ENCODE results near the gene TKFC.
A peak's percentile ranks its signal among the peaks of the same experiment; 100 is the strongest.

Gene TKFC, protein sequence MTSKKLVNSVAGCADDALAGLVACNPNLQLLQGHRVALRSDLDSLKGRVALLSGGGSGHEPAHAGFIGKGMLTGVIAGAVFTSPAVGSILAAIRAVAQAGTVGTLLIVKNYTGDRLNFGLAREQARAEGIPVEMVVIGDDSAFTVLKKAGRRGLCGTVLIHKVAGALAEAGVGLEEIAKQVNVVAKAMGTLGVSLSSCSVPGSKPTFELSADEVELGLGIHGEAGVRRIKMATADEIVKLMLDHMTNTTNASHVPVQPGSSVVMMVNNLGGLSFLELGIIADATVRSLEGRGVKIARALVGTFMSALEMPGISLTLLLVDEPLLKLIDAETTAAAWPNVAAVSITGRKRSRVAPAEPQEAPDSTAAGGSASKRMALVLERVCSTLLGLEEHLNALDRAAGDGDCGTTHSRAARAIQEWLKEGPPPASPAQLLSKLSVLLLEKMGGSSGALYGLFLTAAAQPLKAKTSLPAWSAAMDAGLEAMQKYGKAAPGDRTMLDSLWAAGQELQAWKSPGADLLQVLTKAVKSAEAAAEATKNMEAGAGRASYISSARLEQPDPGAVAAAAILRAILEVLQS

DNA sequence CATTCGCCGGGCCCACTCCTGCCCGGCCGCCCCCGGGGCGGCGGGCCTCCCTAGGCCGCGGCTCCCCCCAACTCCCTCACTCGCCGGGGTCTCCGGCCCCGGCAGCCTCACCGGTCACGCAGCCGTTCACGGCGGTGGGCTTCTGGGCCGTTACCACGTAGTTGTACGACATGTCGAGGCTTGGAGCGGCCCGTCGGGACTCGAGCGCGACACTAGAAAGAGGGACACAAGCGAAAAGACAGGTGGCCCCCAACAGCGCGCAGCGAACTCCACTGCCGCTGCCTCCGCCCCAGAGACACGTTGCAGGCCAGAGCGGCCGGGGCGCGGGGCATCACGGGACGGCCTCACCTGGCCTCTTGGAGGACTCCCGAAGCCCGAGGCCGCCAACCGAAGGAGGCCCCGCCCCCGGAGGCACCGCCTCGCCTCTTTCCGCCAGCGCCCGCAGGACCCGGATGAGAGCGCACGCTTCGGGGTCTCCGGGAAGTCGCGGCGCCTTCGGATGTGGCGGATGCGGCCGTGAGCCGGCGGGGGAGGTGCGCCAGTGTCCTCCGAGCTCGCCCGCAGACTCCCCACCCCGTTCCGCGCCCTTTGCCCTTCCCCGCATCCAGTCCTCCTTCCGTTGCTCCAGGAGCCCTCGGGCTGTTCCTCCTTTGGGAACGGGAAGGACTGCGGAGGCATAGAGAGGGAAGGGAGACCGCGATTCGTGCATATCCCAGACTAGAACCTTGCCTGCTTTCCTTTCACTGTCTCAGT is at the start of gene TKFC, which contains the start of gene DDB1:
TSS of gene TKFC (plus strand) at position 432 of the 753 bp plus-strand sequence. CDS start 1,501 bp downstream, outside the sequence.
TSS of gene DDB1 (minus strand) at position 309 of the 753 bp plus-strand sequence. CDS start at position 172, 137 bp downstream.
- DNase-seq (ENCODE audit: low spot score) = peak; percentile 92

DNA sequence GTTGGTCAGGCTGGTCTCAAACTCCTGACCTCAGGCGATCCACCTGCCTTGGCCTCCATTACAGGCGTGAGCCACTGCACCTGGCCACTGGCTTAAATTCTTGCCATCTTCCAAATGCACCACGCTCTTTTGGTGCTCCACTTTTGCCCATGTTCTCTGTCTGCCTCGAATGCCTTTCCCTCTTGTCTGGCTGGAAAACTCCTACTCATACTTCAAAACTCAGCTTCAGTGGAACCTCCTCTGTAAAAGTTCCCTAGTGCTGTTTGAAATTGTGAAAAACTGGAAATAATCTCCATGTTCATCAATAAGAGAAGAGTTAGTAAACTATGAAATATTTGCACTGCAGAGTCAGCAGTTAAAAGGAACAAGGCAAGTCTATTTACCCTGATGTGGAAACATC is 49.4 kb upstream of the TKFC start:
- no peak for DNase-seq (ENCODE audit: low spot score)

DNA sequence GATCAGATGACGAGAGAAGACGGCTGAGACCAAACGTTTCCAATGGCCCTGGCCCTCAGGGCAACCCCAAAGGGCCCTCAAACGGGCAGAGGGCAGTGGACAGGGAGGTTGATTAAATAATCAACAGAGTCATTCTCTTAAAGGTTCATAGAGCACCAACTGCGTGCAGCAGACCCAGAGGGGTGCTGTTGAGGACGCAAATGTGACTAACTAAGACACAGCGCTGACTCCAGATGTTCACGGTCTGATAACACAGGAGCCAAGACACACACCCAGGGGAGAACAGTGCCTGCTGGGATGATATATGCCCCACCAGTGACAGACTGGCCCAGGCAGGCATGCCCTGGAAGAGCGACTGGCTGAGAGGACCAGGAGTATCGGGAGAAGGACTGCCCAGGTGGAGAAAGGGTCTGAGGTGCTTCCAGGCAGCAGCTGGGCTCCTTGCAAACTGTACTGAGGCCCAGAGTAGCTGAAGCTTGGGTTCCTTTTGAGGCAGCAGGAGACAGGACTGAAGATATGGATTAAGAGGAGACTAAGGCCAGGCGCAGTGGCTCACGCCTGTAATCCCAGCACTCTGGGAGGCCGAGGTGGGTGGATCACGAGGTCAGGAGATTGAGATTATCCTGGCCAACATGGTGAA is 45.6 kb upstream of the TKFC start:
- DNase-seq (ENCODE audit: low spot score) = peak; percentile 97

DNA sequence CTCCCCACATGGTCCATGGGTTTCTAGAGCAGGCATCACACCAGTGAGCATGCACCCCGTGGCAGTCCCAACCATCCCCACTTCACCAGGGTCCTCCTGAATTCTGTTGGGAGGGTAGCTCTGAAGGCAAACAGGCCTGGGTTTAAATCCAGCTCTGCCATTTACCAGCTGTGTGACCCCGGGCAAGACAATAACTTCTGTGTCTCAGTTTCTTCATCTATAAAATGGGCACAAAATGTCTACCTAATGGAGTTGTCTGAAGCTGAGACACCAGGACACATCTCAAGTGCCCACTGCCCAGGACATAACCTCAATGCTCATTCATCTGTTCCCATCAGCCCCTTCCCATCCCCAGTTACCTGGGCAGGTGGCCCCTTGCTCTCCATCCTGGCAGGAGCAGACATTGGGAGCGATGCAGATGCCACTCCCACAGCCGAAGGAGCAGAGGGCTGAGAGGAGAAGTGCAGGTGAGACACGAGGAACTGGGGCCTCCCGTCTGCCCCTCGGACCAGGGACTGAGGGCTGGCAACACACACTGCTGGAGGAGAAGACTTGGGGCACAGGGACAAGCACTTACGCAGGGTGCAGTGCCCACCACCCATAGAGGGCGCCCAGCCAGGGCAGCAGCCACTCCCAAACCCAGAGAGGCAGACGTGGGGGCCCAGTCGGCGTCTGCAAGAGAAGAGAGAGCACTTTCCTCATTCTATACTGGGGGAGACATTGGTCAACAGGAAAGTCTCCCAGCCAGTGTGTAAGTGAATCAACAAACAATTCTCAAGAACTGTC is 41.9 kb upstream of the TKFC start:
- DNase-seq (ENCODE audit: low spot score) = peak; percentile 52

DNA sequence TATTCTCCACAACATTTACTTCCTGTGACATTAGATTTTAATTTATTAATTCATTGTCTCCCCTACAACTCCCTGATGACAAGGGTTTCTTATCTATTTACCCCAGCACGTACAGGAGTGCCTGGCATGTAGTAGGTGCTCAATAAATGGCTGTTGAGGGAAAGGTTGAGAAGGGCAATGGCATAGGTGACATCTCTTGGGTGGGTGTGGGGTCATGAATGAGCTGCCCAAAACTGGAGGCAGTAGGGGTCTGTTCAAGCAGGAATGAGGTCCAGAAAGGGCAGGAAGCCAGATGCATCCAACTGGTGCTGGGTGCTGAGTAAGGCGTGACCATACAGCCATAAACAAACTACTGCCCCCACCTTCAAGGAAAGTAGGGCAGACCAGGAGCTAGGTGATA is 40.7 kb upstream of the TKFC start:
- DNase-seq (ENCODE audit: low spot score) = peak; percentile 57

DNA sequence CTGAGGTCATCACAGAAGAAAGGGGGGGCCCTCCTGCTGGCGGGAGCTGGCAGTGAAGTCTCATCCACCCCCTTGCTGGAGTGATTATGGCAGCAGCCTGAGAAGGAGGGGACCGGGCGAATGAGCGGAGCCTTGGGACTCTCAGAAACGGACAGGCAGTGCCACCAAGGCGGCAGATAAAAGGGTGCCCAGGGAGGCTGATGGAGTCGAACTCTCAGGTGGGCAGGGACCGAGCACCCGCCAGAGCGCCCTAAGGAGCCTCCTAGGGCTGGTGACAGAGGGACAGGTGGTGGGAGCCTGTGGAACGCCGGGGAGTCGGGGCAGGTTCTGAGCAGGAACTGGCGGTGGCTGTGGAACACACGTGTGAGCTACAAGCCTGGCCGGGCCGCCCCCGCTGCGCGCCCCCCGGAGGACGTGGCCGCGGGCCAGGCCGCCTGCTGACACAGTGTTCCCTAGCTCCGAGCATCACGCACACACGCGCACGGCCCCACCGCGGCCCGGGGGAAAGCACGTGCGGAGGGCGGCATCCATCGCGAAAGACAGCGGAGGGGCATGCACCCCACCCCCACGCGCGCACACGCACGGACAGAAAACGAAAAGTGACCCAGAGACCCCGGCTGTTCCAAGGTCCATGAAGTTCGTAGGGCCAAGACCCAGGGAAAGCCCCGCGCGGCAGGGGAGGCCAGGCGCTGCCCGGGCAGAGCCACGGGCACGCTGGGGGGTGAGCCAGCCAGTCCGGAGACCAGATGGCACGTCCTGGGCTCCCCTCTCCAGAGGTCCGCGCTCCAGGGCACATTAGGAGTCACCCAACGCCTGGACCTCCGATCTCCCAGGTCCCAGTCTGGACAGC is 38.9 kb upstream of the TKFC start:
- DNase-seq (ENCODE audit: low spot score) = peak; percentile 70

DNA sequence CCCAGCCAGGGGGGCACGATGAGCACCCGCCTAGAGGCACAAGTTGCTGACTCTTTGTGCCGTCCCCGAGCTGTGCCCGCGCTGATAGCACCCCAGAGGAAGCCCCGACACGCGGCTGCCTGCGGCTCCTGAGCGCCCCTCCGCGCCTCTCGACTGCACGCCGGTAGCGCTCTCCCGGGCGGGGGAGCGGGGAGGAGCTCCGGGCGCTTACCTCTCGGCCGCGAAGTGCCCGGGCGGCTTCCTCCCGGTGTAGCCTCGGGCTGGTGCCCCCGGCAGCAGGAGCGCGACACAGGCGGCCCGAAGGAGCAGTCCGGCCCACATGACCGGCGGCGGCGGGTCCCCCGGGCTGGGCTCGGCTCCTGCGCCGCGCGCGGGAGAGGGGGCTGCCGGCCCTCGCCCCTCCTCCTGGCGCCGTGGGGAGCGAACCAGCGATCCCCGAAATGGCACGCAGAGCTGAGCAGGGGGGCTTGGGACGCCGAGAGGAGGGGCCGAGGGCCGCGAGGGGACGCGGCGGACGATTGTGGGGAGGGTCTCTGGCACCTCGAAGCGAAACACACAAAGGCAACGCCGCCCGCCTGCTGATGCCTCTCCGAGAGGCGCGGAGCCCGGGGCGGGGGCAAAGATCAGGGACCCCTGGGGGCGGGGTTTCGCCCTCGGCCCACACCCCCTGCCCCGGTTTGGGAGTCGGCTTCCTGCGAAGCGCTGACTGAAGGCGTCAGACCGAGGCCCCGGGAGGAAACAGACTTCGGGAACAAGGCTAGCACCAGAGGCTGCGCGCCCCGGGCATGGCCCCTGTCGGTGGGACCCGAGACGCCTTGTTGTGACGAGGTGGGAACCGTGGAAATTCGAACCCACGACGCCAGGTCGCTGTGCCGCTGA is 38.1 kb upstream of the TKFC start, which contains the start of gene VWCE:
TSS of gene VWCE (minus strand) at position 600 of the 879 bp plus-strand sequence. CDS start at position 321, 279 bp downstream.
- DNase-seq (ENCODE audit: low spot score) = peak; percentile 90

DNA sequence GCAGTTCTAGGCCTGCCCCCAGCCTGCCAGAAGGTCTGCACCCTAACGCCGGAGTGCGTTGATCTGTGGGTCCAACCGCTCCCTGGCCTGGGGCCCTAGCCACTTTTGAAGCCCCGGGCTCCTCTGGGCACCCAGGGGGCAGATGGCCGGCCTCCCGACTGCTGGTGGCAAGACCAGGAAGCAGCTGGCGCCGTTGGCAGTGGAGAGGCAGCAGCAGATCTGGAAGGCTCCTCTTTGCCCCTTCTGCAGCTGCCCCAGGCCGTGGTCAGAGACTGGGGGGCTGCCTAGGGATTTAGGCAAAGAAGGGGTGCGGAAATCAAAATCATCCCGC is 37.5 kb upstream of the TKFC start:
- DNase-seq (ENCODE audit: low spot score) = no peak

DNA sequence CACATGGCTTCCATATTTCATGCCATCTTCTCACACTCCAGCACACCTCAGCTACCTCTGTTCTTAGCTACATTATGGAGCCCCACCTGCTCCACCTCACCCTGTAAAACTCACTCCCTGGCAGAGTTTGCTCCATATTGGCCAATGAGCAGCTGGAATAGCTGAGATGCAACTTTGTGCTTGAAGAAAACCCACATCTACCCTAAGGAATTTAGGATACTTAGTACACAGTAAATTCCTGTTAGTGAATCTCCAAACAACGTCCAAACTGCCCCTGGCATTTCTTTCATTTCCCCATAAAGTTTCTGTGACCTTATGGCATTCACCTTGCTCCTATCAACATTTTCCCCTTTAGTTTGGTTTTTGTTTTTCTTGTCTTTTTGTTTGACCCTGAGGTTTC is 35.7 kb upstream of the TKFC start:
- no peak for DNase-seq (ENCODE audit: low spot score)

DNA sequence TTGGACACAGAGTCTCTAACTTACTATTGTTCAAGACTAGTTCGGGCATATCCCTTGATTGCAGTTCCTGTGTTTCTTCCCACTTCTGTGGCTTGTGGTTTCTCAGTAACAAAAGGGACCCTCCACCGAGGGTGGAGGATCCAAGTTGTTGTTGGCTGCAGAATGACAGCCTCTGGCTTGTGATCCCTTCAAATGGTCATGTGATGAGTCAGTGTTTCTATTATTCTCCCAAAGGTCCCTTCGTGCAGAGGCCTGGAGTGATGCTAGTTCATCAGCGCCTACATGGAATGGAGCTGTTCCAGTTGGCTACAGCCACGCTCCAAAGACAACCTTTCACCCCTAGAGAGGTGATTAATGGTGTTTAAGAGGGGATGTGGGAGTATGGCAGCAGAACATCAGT is 35.3 kb upstream of the TKFC start:
- DNase-seq (ENCODE audit: low spot score) = no peak

DNA sequence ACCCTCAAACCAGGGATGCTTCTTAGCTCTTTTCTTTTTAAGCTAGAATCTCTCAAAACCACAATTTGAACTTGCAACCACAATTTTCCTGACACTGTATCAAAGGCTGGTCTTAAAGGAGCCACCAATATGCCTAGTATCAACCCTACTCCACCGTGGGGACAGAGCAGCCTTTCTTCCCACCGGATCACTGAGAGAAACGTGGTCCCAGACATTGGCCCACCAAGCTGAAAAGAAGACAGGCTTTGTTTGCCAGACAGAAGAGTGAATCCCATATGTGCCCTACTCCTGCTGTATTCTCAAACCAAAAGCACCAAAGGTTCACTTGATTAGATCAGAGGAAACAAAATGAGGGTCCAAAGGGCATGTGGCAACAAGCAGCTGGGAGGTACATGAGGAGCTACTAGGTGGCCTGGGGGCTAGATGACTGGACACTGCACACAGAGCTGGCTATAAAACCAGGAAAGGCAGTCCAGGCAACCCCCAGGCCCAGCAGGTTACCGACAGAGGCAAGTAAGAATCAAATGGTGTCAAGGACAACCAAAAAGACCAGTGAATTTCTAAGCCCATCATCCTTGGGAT is 34.3 kb upstream of the TKFC start:
- DNase-seq (ENCODE audit: low spot score) = no peak

DNA sequence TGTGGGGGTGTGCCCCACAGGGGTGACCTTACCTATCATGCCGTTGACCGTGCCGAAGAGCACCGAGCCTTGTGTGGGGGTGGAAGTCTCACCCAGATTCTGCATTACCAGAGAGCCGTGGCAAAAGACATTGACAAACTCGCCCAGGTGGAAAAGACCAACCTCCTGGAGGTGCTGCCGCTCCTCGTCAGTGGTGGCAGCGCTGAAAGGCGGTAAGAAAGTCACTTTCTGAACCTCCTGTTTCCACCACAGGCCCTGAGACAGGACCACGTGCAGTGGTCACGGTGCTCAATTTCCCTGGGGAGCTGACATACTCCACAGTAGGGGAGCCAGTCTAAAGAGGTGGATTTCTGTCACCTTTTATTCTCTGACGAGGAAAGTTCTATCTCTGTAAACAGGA is 30.5 kb upstream of the TKFC start:
- no peak for DNase-seq (ENCODE audit: low spot score)

DNA sequence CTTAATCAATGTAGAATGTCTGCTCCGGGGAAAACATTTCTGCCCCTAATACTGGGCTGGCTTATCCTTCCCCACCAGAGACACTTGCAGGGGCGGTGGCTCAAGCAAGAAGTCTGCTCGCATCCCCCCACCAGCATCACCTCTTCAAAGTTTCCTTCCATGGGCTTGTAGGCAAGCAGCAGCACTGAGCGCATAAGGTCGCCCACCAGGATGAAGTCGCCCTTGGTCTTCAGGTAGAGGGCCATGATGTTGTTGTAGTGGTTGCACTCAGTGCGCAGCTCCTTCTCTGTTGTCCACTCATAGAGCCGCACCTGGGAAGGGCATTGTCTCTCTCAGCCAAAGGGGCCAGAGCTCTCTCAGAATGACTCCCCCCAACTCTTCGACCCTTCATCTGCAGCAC is 29.3 kb upstream of the TKFC start:
- DNase-seq (ENCODE audit: low spot score) = no peak

DNA sequence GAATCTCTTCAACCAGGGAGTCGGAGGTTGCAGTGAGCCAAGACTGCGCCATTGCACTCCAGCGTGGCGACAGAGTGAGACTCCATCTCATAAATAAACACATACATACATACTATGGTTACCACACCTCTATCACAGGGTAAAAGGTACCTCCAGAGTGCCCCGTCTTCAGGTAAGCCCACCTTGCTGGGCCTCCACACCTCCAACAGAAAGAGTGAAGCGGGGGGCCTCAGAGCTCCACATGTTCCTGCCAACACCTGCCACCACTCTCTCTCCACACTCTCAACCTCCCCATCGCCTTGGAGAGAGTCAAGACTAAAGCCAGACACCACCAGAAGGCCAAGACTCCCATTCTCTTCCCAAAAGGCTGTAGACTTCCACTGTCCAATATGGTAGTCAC is 27.6 kb upstream of the TKFC start:
- DNase-seq (ENCODE audit: low spot score) = no peak

DNA sequence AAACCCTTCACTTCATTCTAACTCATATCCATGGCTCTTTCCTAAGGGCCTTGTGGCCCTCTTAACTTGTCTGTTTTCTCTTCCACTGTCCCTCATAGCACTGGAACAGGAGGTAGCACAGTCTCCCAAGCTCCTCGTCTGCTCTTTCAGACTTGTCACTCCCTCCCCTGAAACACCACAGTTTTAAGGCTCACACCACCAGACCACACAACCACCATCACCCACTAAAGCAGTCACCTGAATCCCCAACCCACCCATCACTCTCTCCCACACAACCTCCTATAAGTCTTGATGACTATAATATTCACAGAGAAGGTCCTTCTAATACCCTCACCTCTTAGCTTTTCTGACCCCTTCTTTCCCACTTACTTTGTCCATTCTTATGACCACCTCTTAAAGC is 26.8 kb upstream of the TKFC start:
- DNase-seq (ENCODE audit: low spot score) = no peak

DNA sequence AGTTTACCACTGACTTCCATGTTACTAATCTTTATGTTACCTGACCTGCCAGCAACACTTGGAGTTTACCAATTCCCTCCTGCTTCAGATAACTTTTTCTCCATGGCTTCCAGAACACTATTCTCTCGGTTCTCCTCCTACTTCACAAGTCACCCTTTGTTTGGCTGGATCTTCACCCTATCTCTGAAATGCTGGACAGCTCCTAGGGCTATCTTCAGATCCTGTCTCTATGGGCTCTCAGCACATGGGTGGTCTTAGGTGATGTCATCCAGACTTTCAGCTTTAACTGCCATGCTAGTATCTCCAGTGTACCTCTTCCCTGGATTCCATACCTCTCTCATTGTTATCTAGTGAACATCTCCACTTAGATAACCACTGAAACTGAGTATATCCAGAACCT is 25.7 kb upstream of the TKFC start:
- no peak for DNase-seq (ENCODE audit: low spot score)

DNA sequence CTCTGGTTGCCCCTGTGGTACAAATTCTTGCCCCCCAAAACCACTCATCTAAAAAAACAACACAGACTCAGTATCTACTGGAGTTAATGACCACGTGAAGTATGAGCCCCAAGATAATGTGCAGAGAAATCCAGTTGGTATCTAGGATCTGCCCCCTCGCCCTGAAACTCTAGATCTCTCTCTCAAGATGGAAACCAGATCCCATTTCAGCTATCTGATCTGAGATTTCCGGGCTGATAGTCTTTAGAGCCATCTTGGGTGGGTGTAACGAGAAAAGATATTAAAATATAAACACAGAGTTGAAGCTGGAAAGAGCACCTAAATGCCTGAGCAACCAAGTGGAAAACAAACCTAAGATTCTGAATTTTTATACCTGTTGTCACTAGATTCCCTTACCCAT is 23.9 kb upstream of the TKFC start:
- no peak for DNase-seq (ENCODE audit: low spot score)

DNA sequence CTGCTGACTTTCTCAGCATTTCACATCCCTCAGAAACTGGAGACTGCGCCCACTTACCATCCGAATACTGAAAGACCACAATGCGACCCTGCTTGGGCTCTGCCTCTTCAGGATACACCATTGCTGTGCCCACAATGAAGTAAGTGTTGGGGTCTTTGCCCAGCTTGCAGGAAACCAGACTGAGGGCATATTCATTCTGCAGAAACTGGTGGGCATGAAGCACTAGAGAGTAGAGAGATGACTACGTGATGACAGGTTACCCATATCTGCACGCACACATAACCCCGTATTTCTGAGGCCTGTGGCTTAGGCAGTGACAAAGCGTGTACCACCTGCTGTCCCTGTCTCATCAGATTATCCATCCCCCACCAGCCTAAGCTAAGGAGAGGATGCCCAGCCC is 23.3 kb upstream of the TKFC start:
- DNase-seq (ENCODE audit: low spot score) = no peak

DNA sequence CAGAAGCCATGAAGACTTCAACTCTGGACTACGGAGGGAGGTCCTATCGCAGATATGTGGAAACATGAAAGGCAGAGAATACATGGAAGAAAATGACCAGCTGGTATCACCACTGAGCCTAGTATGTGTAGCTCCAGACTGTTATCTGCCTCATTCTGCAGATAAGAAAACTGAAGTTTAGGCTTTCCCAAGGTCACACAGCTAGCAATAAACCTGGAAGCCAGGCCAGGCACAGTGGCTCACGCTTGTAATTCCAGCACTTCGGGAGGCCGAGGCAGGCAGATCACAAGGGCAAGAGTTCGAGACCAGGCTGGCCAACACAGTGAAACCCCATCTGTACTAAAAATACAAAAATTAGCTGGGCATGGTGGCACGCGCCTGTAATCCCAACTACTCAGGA is 22.3 kb upstream of the TKFC start:
- DNase-seq (ENCODE audit: low spot score) = no peak

Data from hematopoietic multipotent progenitor cell treated with erythropoietin and hydrocortisone succinate and interleukin-3 and kit ligand, for 15 days (in vitro differentiated cells).